K562 (cell line): ENCODE data around the gene KAT5. TPM values are rescaled to one million over a fixed set of nuclear protein-coding genes. Genes with fewer than 3 reads are reported as not detected.

Source experiments
- ATF7 ChIP-seq: fragments of 450-650 bp; IDR thresholded peaks from 2 replicates; pipeline ENCODE4 v1.7.1; 2014; ENCODE audit warnings: mild to moderate bottlenecking, moderate library complexity
- BCL6 ChIP-seq: fragments of 250-450 bp; sonication (Bioruptor Pico); IDR thresholded peaks from 2 replicates; pipeline ENCODE4 v1.4.0; 2020
- BRF2 ChIP-seq: IDR thresholded peaks from 3 replicates; pipeline ENCODE4 v1.6.1; 2011; ENCODE audit warnings: borderline replicate concordance, mild to moderate bottlenecking; ENCODE audit not compliant: insufficient read length, insufficient read depth
- CREB1 ChIP-seq, 2 experiments: sonication (generic) in 1 of 2; formaldehyde crosslinking in 1 of 2; IDR thresholded peaks; 2 replicates each; pipeline versions ENCODE4 v1.6.1 to v1.8.0; 2012 to 2022; ENCODE audit warnings: inconsistent platforms in 1 of 2, mild to moderate bottlenecking in 1 of 2, missing genetic modification reagents in 1 of 2, moderate library complexity in 1 of 2
- ESRRA ChIP-seq: fragments of 450-650 bp; IDR thresholded peaks from 2 replicates; pipeline ENCODE4 v1.6.1; 2014; ENCODE audit warnings: low read depth, mild to moderate bottlenecking, moderate library complexity, borderline replicate concordance
- GTF2B ChIP-seq: IDR thresholded peaks from 2 replicates; pipeline ENCODE4 v1.6.1; 2011; ENCODE audit not compliant: insufficient read length; ENCODE audit errors: extremely low read depth
- HDAC8 ChIP-seq: fragments of 450-650 bp; IDR thresholded peaks from 2 replicates; pipeline ENCODE4 v1.6.1; 2016; ENCODE audit warnings: mild to moderate bottlenecking, missing genetic modification characterization, moderate library complexity, missing compliant biosample characterization
- KDM1A ChIP-seq, 2 experiments: fragments of 450-650 bp; IDR thresholded peaks; 2 replicates each; pipeline ENCODE4 v1.6.1; 2016; ENCODE audit warnings: mild to moderate bottlenecking in 2 of 2
- MNT ChIP-seq, 2 experiments: fragments of 450-650 bp; conservative IDR thresholded peaks; 2 replicates each; pipeline ENCODE4 v1.6.1; 2017; ENCODE audit warnings: mild to moderate bottlenecking in 2 of 2, moderate library complexity in 2 of 2
- PHF20 ChIP-seq: fragments of 450-650 bp; IDR thresholded peaks from 2 replicates; pipeline ENCODE4 v1.6.1; 2018; ENCODE audit not compliant: partially characterized antibody
- POLR2B ChIP-seq: fragments of 450-650 bp; IDR thresholded peaks from 2 replicates; pipeline ENCODE4 v1.6.1; 2018; ENCODE audit warnings: low read depth; ENCODE audit not compliant: partially characterized antibody
- PTTG1 ChIP-seq: fragments of 450-650 bp; IDR thresholded peaks from 2 replicates; pipeline ENCODE4 v1.6.1; 2016; ENCODE audit warnings: low read depth, mild to moderate bottlenecking, missing genetic modification characterization, missing compliant biosample characterization
- RBM39 ChIP-seq: fragments of 200-400 bp; formaldehyde crosslinking; optimal IDR thresholded peaks from 2 replicates; pipeline ENCODE3; 2018; ENCODE audit warnings: low read depth, low read length
- RREB1 ChIP-seq: fragments of 250-450 bp; sonication (Bioruptor Pico); IDR thresholded peaks from 2 replicates; pipeline ENCODE4 v1.4.0; 2020
- SMAD2 ChIP-seq: fragments of 150-350 bp; IDR thresholded peaks from 2 replicates; pipeline ENCODE4 v1.6.1; 2014; ENCODE audit warnings: low read depth, mild to moderate bottlenecking, low read length
- TAL1 ChIP-seq: fragments of 450-650 bp; IDR thresholded peaks from 2 replicates; pipeline ENCODE4 v1.6.1; 2016; ENCODE audit warnings: mild to moderate bottlenecking
- TCF7L2 ChIP-seq: fragments of 150-350 bp; IDR thresholded peaks from 2 replicates; pipeline ENCODE4 v1.6.1; 2016; ENCODE audit warnings: low read depth, mild to moderate bottlenecking, low read length, moderate library complexity
- ZNF589 ChIP-seq: fragments of 200-800 bp; sonication (Bioruptor generic); IDR thresholded peaks from 2 replicates; pipeline ENCODE4 v1.6.1; 2016; ENCODE audit warnings: low read depth, missing genetic modification characterization, missing compliant biosample characterization
- ZNF717 ChIP-seq: fragments of 250-450 bp; sonication (Bioruptor Pico); IDR thresholded peaks from 2 replicates; pipeline ENCODE4 v1.5.0; 2021
- polyA plus RNA-seq, 8 experiments: library from polyadenylated mRNA; depleted of rRNA in 4 of 8; stranded (reverse) in 5 of 8; unstranded in 3 of 8; fragments of >200 nt; fragmentation: Nextera tagmentation in 2 of 8; fragmentation: Illumina TruSeq in 1 of 8; extraction: Ambion mirVana in 2 of 8; extraction: Trizol in 1 of 8; gene quantifications; 2 replicates each; pipeline versions ENCODE4 v1.2.1 to v1.2.3, GENCODE V29; 2011 to 2014; ENCODE audit warnings: inconsistent platforms in 1 of 8, missing spikeins in 1 of 8
- total RNA-seq, 7 experiments: library from RNA; depleted of rRNA in 6 of 7; stranded (reverse); fragments of >200 nt in 6 of 7; fragmentation: Illumina TruSeq in 2 of 7; extraction: Trizol in 2 of 7; gene quantifications; 2 replicates each; pipeline versions ENCODE4 v1.2.1 to v1.2.3, GENCODE V29; 2011 to 2021; ENCODE audit warnings: low replicate concordance in 1 of 7

KAT5 gene
- total and polyA plus RNA-seq, 9 of the 15 experiments (the other 6 are each of a cell fraction or from before 2014, with no cell fraction given) = 3.6 to 76.8 (median 52.7) TPM

GRCh38 chr11:65720211-65720934, 8.3 kb downstream of the KAT5 start, which contains the start of gene RNASEH2C (continued):
- TF ChIP-seq PTTG1 (tag) (no peak), ZNF589 (CRISPR knock-in tag) (0 out of 2 replicates have a peak, but pooled peaks have one; percentile 37), RBM39 (peak; percentile 17), TCF7L2 (no peak), ESRRA (peak; percentile 67; the same call in 1 of the 2 replicates), RREB1 (peak; percentile 85; the same call in 1 of the 2 replicates), BRF2 (no peak), ATF7 (peak; percentile 85), SMAD2 (no peak), CREB1 (IDR thresholded peaks at IDR 0.05) (peak; percentile 93), CREB1 (CRISPR knock-in tag; IDR thresholded peaks at IDR 0.05) (peak; percentile 87), TAL1 (no peak), HDAC8 (tag) (0 out of 2 replicates have a peak, but pooled peaks have one; percentile 79), GTF2B (no peak), ZNF717 (CRISPR knock-in tag) (no peak), POLR2B (peak; percentile 52), PHF20 (peak; percentile 82), MNT (conservative IDR thresholded peaks at IDR 0.05) (peak; percentile 64 to 86), KDM1A (IDR thresholded peaks at IDR 0.05) (no peak), BCL6 (no peak)
